Neuronal stem cell (in vitro differentiated cells): ENCODE measurements around the gene LRRC8E.

Experiments
- DNase-seq: peaks from one replicate; pipeline ENCODE4 v3.0.0-alpha.2; 2013; ENCODE audit warnings: low spot score
- H2AFZ ChIP-seq: one replicate; pipeline ENCODE4 v1.6.1; 2013; ENCODE audit warnings: mild to moderate bottlenecking, low read length, inconsistent platforms
- H2AK5ac ChIP-seq: 2 replicates; pipeline ENCODE4 v1.6.1; 2013; ENCODE audit warnings: low read depth, mild to moderate bottlenecking, inconsistent platforms, low read length, moderate library complexity, mixed read lengths
- H2BK120ac ChIP-seq: 2 replicates; pipeline ENCODE4 v1.6.1; 2013; ENCODE audit warnings: low read depth, mild to moderate bottlenecking, inconsistent platforms, low read length, moderate library complexity, mixed read lengths
- H2BK12ac ChIP-seq: one replicate; pipeline ENCODE4 v1.6.1; 2013; ENCODE audit warnings: low read length, inconsistent platforms
- H2BK15ac ChIP-seq: 2 replicates; pipeline ENCODE4 v1.6.1; 2013; ENCODE audit warnings: mild to moderate bottlenecking, low read length, inconsistent platforms, mixed read lengths
- H2BK5ac ChIP-seq: one replicate; pipeline ENCODE4 v1.6.1; 2013; ENCODE audit warnings: inconsistent platforms, mild to moderate bottlenecking, low read length, moderate library complexity
- H3K14ac ChIP-seq: one replicate; pipeline ENCODE4 v1.6.1; 2013; ENCODE audit warnings: low read length, inconsistent platforms
- H3K18ac ChIP-seq: 2 replicates; pipeline ENCODE4 v1.6.1; 2013; ENCODE audit warnings: low read length, inconsistent platforms
- H3K23ac ChIP-seq: 2 replicates; pipeline ENCODE4 v1.6.1; 2013; ENCODE audit warnings: low read depth, mild to moderate bottlenecking, mixed read lengths, low read length, inconsistent platforms; ENCODE audit not compliant: poor library complexity
- H3K27ac ChIP-seq: replicated peaks from 3 replicates; pipeline ENCODE4 v1.5.1; 2013; ENCODE audit warnings: low read length, inconsistent platforms
- H3K27me3 ChIP-seq, 3 experiments: 2 replicates each; pipeline ENCODE4 v1.6.1; 2013; ENCODE audit warnings: low read length in 3 of 3, mild to moderate bottlenecking in 2 of 3, inconsistent platforms in 1 of 3, low read depth in 1 of 3, mixed read lengths in 1 of 3, moderate library complexity in 1 of 3; ENCODE audit not compliant: control insufficient read depth in 3 of 3, insufficient read depth in 3 of 3
- H3K36me3 ChIP-seq, 2 donors: replicated peaks in 1 of 2; 2 replicates each; pipeline ENCODE4 v1.6.1; 2013; ENCODE audit warnings: low read length in 2 of 2; ENCODE audit not compliant: control insufficient read depth in 2 of 2, insufficient read depth in 2 of 2
- H3K4ac ChIP-seq: 2 replicates; pipeline ENCODE4 v1.6.1; 2013; ENCODE audit warnings: inconsistent platforms, mild to moderate bottlenecking, low read length, moderate library complexity
- H3K4me1 ChIP-seq, 2 donors: 1 replicate in 1 of 2; 2 replicates in 1 of 2; pipeline ENCODE4 v1.6.1; 2013; ENCODE audit warnings: low read length in 2 of 2, low read depth in 1 of 2; ENCODE audit not compliant: control insufficient read depth in 2 of 2, insufficient read depth in 1 of 2
- H3K4me2 ChIP-seq: one replicate; pipeline ENCODE4 v1.6.1; 2013; ENCODE audit warnings: mild to moderate bottlenecking, low read length, inconsistent platforms; ENCODE audit not compliant: insufficient read depth, poor library complexity, severe bottlenecking
- H3K4me3 ChIP-seq, 2 donors: 2 replicates each; pipeline ENCODE4 v1.5.1; 2013; ENCODE audit warnings: low read length in 2 of 2, mild to moderate bottlenecking in 2 of 2, inconsistent platforms in 1 of 2, moderate library complexity in 1 of 2
- H3K79me1 ChIP-seq: one replicate; pipeline ENCODE4 v1.6.1; 2013; ENCODE audit warnings: low read depth, mild to moderate bottlenecking, inconsistent platforms, low read length, moderate library complexity
- H3K9ac ChIP-seq: one replicate; pipeline ENCODE4 v1.6.1; 2013; ENCODE audit warnings: mild to moderate bottlenecking, low read depth, low read length, inconsistent platforms; ENCODE audit not compliant: poor library complexity
- H3K9me3 ChIP-seq, 2 donors: replicated peaks in 1 of 2; 2 replicates each; pipeline versions ENCODE3 to v1.6.1; 2013; ENCODE audit warnings: low read length in 2 of 2, mild to moderate bottlenecking in 2 of 2, inconsistent platforms in 1 of 2, low read depth in 1 of 2, mixed read lengths in 1 of 2, moderate library complexity in 1 of 2; ENCODE audit not compliant: control insufficient read depth in 2 of 2, insufficient read depth in 1 of 2
- H4K8ac ChIP-seq: one replicate; pipeline ENCODE4 v1.6.1; 2013; ENCODE audit warnings: low read depth, mild to moderate bottlenecking, inconsistent platforms, low read length, moderate library complexity
- H4K91ac ChIP-seq: one replicate; pipeline ENCODE4 v1.6.1; 2013; ENCODE audit warnings: low read length, low read depth, mild to moderate bottlenecking, inconsistent platforms; ENCODE audit not compliant: poor library complexity
- WGBS, 2 donors: extraction: QIAGEN DNeasy Blood & Tissue Kit; methylation state at CpG; one replicate each; pipeline ENCODE4 v1.1.7; 2013; ENCODE audit warnings: missing lambda C conversion rate in 2 of 2, mixed read lengths in 1 of 2; ENCODE audit not compliant: insufficient read length in 2 of 2, insufficient replicate concordance in 1 of 2; ENCODE audit errors: extremely low coverage in 2 of 2; 5-methylcytosine and 5-hydroxymethylcytosine counted together

The LRRC8E gene

DNA sequence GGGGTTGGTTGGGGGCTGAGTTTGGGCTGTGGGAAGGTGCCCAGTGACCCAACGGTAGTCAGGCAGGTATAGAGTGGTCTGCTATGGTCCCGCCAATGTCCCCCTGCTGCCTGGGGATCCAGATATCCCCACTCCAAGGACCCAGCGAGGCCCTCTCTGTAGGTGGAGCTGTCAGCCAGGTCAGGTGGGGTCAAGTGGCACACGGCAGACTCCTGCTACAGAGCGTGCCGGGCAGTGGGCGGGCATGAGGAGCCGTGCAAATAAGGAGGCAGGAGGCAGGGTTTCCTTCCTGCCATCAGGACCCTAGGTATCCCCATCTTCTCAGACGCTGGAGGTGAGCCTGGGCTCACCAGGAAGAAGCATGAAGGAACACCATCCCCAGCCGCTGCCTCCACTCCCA lies 43.4 kb upstream of the LRRC8E start:
- Histone ChIP-seq H2BK12ac (peak overlapping the region; percentile 49), H3K4me3 (no peak overlapping the region), H3K27me3 (peaks cover 0 to 3% (median 0%) of the 10 kb centered on the region in 3 experiments), H3K4ac (no peak overlapping the region), H2AK5ac (peak overlapping the region; percentile 47), H2BK5ac (no peak overlapping the region), H4K91ac (no peak overlapping the region), H3K4me1 (no peaks in the 10 kb centered on the region), H3K4me2 (no peak overlapping the region), H2BK120ac (no peak overlapping the region), H3K14ac (no peak overlapping the region), H3K9ac (no peak overlapping the region), H3K36me3 (no peaks in the 10 kb centered on the region), H3K27ac (no peak overlapping the region), H3K18ac (no peak overlapping the region), H3K23ac (no peak overlapping the region), H4K8ac (no peak overlapping the region), H2BK15ac (no peak overlapping the region), H3K79me1 (peaks cover 2% of the 10 kb centered on the region), H3K9me3 (peaks cover 0 to 17% of the 10 kb centered on the region in 2 donors), H2AFZ (no peak overlapping the region)
- DNase-seq: no peak
- no CpG with 5 or more reads among the region's 10 CpGs for WGBS, 2 donors

DNA sequence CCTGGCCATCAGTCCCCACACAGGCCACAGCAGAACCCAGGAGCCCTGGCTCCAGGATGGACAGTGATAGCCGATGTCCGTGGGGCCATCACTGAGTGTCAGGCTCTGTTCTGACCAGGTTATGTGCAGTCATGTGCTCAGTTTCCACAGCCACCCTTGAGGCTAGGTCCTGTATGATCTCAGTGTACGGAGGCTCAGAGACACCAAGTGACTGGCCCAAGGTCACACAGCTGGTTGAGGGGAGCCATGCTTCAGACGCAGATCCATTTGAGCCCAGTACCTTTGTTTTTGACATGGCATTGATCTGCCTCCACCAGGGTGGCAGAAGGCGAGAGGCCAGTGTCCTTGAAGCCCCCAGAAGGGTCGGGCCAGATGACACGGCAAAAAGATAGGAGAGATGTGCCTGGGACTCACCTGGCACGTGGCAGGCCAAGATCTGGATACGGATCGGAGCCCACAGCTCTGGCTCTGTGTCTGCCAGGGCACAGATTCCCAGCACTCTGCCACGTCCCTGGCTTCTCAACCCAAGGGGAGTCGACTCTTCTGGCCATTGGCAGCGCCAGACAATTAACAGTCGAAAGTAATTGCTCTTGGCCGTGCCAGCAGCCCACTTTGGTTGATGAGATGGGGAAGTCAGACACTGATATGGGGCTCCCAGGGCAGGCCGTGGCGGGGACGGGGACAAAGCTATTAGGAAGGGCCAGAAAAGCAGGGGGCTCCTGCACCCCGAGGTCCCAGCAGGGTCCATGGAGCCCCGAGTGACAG lies 42.7 kb upstream of the LRRC8E start:
- H3K79me1 ChIP-seq: peaks cover 2% of the 10 kb centered on the region
- H2BK120ac ChIP-seq: no peak overlapping the region
- no CpG with 5 or more reads among the region's 20 CpGs for WGBS, 2 donors
- no peak overlapping the region for H3K4ac ChIP-seq
- peaks cover 0 to 4% of the 10 kb centered on the region in 2 donors for H3K4me1 ChIP-seq
- DNase-seq: no peak
- no peak overlapping the region for H3K18ac ChIP-seq
- no peak overlapping the region for H3K9ac ChIP-seq
- H3K14ac ChIP-seq: no peak overlapping the region
- no peak overlapping the region for H2AK5ac ChIP-seq
- no peak overlapping the region for H2BK5ac ChIP-seq
- H3K23ac ChIP-seq: no peak overlapping the region
- H3K27ac ChIP-seq: no peak overlapping the region
- H3K27me3 ChIP-seq: peaks cover 0 to 2% (median 0%) of the 10 kb centered on the region in 3 experiments
- peak overlapping the region; percentile 22 for H2BK12ac ChIP-seq
- no peak overlapping the region for H2BK15ac ChIP-seq
- no peak overlapping the region for H3K4me3 ChIP-seq
- H3K9me3 ChIP-seq: peaks cover 0 to 16% of the 10 kb centered on the region in 2 donors
- H4K91ac ChIP-seq: no peak overlapping the region
- no peak overlapping the region for H2AFZ ChIP-seq
- no peak overlapping the region for H4K8ac ChIP-seq
- H3K36me3 ChIP-seq: no peaks in the 10 kb centered on the region
- H3K4me2 ChIP-seq: no peak overlapping the region

DNA sequence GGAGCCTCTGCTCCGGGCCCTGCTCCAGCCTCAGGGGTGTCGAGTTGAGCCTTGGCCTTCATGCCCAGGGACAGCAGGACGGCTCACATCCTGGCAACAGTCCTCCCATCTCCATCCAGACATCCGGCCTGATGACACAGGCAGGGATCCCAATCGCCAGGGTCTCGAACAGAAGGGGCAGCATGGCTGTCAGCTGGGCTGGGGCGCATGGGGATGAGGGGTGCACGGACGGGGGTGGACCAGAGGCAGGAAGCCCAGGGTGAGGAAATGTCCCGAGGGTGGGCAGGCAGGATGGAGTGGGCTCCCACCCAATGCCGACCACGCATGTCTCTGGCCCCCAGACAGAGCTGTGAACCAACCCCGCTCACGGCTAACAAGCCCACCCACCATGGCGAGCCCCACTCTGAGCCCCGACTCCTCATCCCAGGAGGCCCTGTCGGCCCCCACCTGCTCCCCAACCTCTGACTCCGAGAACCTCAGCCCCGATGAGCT lies 42.1 kb upstream of the LRRC8E start:
- H3K36me3 ChIP-seq: no peaks in the 10 kb centered on the region
- H2BK5ac ChIP-seq: no peak overlapping the region
- no peak overlapping the region for H3K4me3 ChIP-seq
- no peak overlapping the region for H2BK12ac ChIP-seq
- no peak overlapping the region for H3K23ac ChIP-seq
- peaks cover 2% of the 10 kb centered on the region for H3K79me1 ChIP-seq
- no CpG with 5 or more reads among the region's 19 CpGs for WGBS, 2 donors
- H4K8ac ChIP-seq: no peak overlapping the region
- peaks cover 0 to 4% of the 10 kb centered on the region in 2 donors for H3K4me1 ChIP-seq
- no peak overlapping the region for H2AFZ ChIP-seq
- H2BK15ac ChIP-seq: no peak overlapping the region
- H3K18ac ChIP-seq: no peak overlapping the region
- H3K4me2 ChIP-seq: no peak overlapping the region
- H3K14ac ChIP-seq: no peak overlapping the region
- no peak for DNase-seq
- H3K9ac ChIP-seq: no peak overlapping the region
- no peak overlapping the region for H2BK120ac ChIP-seq
- H3K27me3 ChIP-seq: no peaks in the 10 kb centered on the region
- H4K91ac ChIP-seq: no peak overlapping the region
- peaks cover 0 to 14% of the 10 kb centered on the region in 2 donors for H3K9me3 ChIP-seq
- no peak overlapping the region for H3K4ac ChIP-seq
- H2AK5ac ChIP-seq: peak overlapping the region; percentile 63
- H3K27ac ChIP-seq: no peak overlapping the region

DNA sequence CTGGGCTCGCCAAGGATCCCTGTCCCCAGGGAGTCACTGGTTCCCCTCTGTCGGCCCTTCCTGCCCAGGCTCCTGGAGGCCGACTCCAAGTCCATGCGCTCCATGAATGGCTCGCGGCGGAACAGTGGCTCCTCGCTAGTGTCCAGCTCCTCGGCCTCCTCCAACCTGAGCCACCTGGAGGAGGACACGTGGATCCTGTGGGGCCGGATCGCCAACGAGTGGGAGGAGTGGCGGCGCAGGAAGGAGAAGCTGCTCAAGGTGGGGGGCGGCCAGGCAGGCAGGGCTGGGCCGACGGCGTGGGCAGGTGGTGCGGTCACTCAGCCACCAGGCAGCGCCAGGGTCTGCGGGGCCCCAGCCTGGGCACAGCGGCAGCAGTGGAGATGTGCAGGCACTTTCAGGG lies 40.6 kb upstream of the LRRC8E start:
- Histone ChIP-seq H4K91ac (no peak overlapping the region), H4K8ac (no peak overlapping the region), H3K18ac (peak overlapping the region; percentile 71), H3K36me3 (no peaks in the 10 kb centered on the region), H2BK5ac (peak overlapping the region; percentile 39), H3K4me2 (no peak overlapping the region), H2BK120ac (no peak overlapping the region), H3K4me1 (peaks cover 0 to 12% of the 10 kb centered on the region in 2 donors), H2BK15ac (no peak overlapping the region), H3K9ac (no peak overlapping the region), H3K23ac (peak overlapping the region; percentile 73), H2AFZ (no peak overlapping the region), H3K14ac (peak overlapping the region; percentile 56), H2BK12ac (no peak overlapping the region), H3K27ac (no peak overlapping the region), H3K79me1 (no peaks in the 10 kb centered on the region), H3K27me3 (no peaks in the 10 kb centered on the region), H3K4ac (peak overlapping the region; percentile 37), H3K4me3 (peak overlapping the region in 1 of 2 donors; percentile 40), H2AK5ac (no peak overlapping the region), H3K9me3 (peaks cover 0 to 5% of the 10 kb centered on the region in 2 donors)
- DNase-seq: no peak
- WGBS, 2 donors: no CpG with 5 or more reads among the region's 23 CpGs
